ENCODE results near the gene SRRM3.
"Not testable (repeated sequence)": the region's sequence is repeated elsewhere in the genome, so short reads cannot be mapped to it uniquely, and the experiment has no call there.

SRRM3 gene

DNA sequence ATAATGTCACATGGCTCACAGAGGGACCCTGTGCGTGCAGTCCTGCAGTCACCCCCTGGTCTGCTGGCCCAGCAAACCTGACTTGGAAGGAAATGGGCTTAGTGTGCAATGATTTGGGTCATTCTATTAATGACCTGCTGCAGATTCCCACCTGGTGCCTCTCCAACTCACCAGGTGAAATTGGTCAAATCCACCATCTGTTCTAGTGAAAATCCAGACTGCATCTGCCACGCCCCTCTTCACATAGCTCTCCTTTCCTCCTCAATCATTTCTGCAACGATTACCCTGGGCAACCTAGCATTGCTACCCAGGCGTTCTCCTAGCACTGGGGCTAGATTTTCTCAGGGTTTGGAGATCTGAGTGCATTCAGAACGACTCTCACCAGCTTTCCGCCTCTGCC, 29.4 kb downstream of the SRRM3 start:
- Histone ChIP-seq H3K9me3 (ENCODE audit: control insufficient read depth, insufficient read depth, low read depth, low read length) (no peaks in the 10 kb centered on the region), H3K36me3 (ENCODE audit: control insufficient read depth, insufficient read depth, low read length) (no peaks in the 10 kb centered on the region), H3K9ac (ENCODE audit: low read length) (no peak overlapping the region), H3K27me3 (ENCODE audit: control insufficient read depth, insufficient read depth, low read length) (peaks cover 5% of the 10 kb centered on the region; the same call in 1 of the 2 replicates), H3K4me1 (ENCODE audit: control insufficient read depth, insufficient read depth, low read length) (peaks cover 28% of the 10 kb centered on the region), H3K27ac (ENCODE audit: low read depth, low read length) (no peak overlapping the region), H3K4me3 (ENCODE audit: low read depth, low read length) (no peak overlapping the region)

DNA sequence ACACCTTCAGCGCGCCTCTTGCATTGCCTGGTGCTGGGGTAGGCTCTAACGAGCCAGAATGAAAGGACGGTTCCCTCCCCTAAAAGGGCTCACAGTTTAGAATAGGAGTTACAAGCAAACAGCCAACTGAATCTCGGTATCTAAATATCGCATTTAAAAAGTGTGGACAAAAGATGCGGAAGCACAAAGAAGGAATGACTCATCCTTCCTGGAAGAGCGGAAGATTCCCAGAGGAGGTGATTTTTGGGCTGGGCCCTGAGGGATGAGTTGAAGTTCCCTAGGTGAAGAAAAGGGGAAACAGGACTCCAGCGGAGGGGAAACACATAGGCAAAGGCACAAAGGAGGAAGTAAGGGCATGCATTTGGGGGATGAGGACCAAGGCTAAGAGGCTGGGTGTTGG, 29.9 kb downstream of the SRRM3 start:
- Histone ChIP-seq H3K9me3 (ENCODE audit: control insufficient read depth, insufficient read depth, low read depth, low read length) (no peaks in the 10 kb centered on the region), H3K36me3 (ENCODE audit: control insufficient read depth, insufficient read depth, low read length) (no peaks in the 10 kb centered on the region), H3K27ac (ENCODE audit: low read depth, low read length) (no peak overlapping the region), H3K9ac (ENCODE audit: low read length) (no peak overlapping the region), H3K4me1 (ENCODE audit: control insufficient read depth, insufficient read depth, low read length) (peaks cover 31% of the 10 kb centered on the region), H3K4me3 (ENCODE audit: low read depth, low read length) (no peak overlapping the region), H3K27me3 (ENCODE audit: control insufficient read depth, insufficient read depth, low read length) (peaks cover 5% of the 10 kb centered on the region; the same call in 1 of the 2 replicates)

DNA sequence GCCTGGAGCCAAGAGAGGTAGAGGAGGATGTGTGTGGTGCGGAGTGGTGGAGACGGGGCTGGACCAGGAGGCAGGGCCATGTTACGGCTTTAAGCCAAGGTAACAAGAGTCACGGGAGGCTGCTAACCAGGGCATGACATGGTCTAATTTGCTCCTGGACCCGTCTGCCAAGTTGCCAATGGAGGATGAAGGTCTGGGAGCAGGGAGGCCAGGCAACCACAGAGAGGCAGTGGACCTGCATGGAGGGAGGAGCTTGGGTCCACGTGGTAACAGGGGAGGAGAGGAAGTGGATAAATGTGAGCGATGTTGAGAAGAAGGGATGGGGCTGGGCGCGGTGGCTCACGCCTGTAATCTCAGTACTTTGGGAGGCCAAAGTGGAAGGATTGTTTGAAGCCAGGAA, 31.0 kb downstream of the SRRM3 start:
- Histone ChIP-seq H3K27me3 (ENCODE audit: control insufficient read depth, insufficient read depth, low read length) (peaks cover 5% of the 10 kb centered on the region; the same call in 1 of the 2 replicates), H3K9me3 (ENCODE audit: control insufficient read depth, insufficient read depth, low read depth, low read length) (no peaks in the 10 kb centered on the region), H3K9ac (ENCODE audit: low read length) (no peak overlapping the region), H3K4me1 (ENCODE audit: control insufficient read depth, insufficient read depth, low read length) (peaks cover 36% of the 10 kb centered on the region), H3K4me3 (ENCODE audit: low read depth, low read length) (no peak overlapping the region), H3K36me3 (ENCODE audit: control insufficient read depth, insufficient read depth, low read length) (no peaks in the 10 kb centered on the region), H3K27ac (ENCODE audit: low read depth, low read length) (no peak overlapping the region)

DNA sequence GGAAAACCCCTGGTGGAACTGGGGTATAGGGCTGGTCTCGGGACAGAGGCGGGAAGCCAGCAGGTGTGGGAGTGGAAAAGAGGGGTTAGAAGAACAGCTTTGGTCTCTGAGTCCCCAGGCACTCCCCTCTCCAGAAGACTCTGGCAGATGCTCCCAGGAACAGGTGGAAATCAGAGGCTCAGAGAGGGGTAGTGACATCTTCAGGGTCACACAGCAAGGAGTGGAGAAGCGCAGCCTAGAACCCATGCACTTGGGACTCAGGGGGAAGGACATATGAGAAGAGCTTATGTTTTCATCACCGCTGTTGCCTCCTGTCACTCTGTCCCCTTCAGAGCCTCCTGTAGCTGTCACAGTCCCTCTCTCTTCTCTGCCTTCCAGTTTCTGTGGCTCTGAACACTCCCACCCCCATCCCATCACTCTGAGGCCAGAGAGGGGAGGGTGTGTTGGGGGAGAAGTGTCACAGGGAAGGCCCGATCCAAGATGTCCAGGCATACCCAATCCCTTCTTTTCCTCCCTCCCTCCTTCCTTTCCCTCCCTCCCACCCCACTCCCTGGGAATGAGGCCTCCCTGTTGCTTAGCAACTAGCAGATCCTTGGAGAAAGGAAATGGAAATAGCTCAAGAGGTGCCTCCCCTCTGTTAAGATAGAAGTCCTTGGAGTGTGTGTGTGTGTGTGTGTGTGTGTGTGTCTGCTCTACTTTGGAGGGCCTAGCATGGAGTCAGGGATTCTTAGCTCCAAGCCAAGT, 32.0 kb downstream of the SRRM3 start:
- Histone ChIP-seq H3K4me3 (ENCODE audit: low read depth, low read length) (peak overlapping the region; percentile 17; the same call in 1 of the 2 replicates), H3K27ac (ENCODE audit: low read depth, low read length) (no peak overlapping the region), H3K27me3 (ENCODE audit: control insufficient read depth, insufficient read depth, low read length) (peaks cover 5% of the 10 kb centered on the region; the same call in 1 of the 2 replicates), H3K36me3 (ENCODE audit: control insufficient read depth, insufficient read depth, low read length) (no peaks in the 10 kb centered on the region), H3K9me3 (ENCODE audit: control insufficient read depth, insufficient read depth, low read depth, low read length) (no peaks in the 10 kb centered on the region), H3K4me1 (ENCODE audit: control insufficient read depth, insufficient read depth, low read length) (peaks cover 44% of the 10 kb centered on the region), H3K9ac (ENCODE audit: low read length) (no peak overlapping the region)

DNA sequence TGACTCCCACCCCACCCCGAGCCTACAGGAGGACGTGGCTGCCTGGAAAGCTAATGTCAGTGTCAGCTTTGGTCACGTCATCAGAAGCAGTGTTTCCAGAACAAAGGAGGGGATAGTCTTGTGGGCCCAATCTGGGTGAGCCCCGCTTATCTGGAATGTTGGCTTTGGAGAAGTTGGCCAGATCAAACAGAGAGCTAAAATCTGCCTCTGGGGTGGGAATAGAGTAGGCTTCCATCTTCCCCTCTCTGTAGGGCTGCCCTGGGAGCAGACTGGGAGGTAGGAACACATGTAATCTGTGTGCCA, 32.5 kb downstream of the SRRM3 start:
- no peaks in the 10 kb centered on the region for H3K36me3 ChIP-seq (ENCODE audit: control insufficient read depth, insufficient read depth, low read length)
- H3K27ac ChIP-seq (ENCODE audit: low read depth, low read length) = no peak overlapping the region
- H3K4me1 ChIP-seq (ENCODE audit: control insufficient read depth, insufficient read depth, low read length) = peaks cover 44% of the 10 kb centered on the region
- H3K27me3 ChIP-seq (ENCODE audit: control insufficient read depth, insufficient read depth, low read length) = peaks cover 5% of the 10 kb centered on the region; the same call in 1 of the 2 replicates
- no peak overlapping the region for H3K9ac ChIP-seq (ENCODE audit: low read length)
- H3K9me3 ChIP-seq (ENCODE audit: control insufficient read depth, insufficient read depth, low read depth, low read length) = no peaks in the 10 kb centered on the region
- peak overlapping the region; percentile 17; the same call in 1 of the 2 replicates for H3K4me3 ChIP-seq (ENCODE audit: low read depth, low read length)

DNA sequence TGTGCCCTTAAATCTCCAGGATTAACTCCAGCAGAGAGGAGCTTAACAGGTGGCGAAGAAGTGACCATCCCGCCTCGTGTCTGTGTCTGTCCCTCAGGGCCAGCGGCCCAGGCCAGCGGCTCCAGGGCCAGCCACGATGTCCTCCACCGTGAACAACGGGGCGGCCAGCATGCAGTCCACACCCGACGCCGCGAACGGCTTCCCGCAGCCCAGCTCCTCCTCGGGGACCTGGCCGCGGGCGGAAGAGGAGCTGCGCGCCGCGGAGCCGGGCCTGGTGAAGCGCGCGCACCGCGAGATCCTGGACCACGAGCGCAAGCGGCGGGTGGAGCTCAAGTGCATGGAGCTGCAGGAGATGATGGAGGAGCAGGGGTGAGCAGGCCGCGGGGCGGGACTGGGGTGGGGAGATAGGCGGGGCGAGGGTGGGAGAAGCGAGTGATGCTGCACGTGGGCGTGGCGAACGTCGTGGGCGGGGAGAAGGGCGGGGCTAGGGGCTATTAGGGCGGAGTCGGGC, 33.3 kb downstream of the SRRM3 start:
- H3K36me3 ChIP-seq (ENCODE audit: control insufficient read depth, insufficient read depth, low read length) = no peaks in the 10 kb centered on the region
- H3K4me3 ChIP-seq (ENCODE audit: low read depth, low read length) = peak overlapping the region; percentile 60

DNA sequence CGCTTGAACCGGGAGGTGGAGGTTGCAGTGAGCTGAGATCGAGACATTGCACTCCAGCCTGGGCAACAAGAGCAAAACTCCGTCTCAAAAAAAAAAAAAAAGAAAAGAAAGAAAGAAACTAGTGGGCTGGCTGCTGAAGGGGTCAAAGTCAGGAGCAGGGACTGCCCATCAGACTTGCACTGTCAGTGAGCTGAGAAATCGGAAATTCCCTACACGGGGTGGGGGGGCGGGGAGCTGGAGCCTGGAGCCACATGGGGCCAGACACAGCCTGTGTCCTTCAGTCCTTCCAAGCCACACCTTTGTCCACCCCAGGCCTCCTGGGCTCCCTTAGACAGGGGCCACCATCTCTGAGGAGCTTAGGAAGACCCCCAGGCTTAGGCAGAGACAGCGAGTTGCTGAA, 34.5 kb downstream of the SRRM3 start:
- no peaks in the 10 kb centered on the region for H3K36me3 ChIP-seq (ENCODE audit: control insufficient read depth, insufficient read depth, low read length)
- peaks cover 5% of the 10 kb centered on the region; the same call in 1 of the 2 replicates for H3K27me3 ChIP-seq (ENCODE audit: control insufficient read depth, insufficient read depth, low read length)
- H3K4me3 ChIP-seq (ENCODE audit: low read depth, low read length) = no peak overlapping the region
- H3K4me1 ChIP-seq (ENCODE audit: control insufficient read depth, insufficient read depth, low read length) = peaks cover 42% of the 10 kb centered on the region
- no peak overlapping the region for H3K9ac ChIP-seq (ENCODE audit: low read length)
- no peak overlapping the region for H3K27ac ChIP-seq (ENCODE audit: low read depth, low read length)
- H3K9me3 ChIP-seq (ENCODE audit: control insufficient read depth, insufficient read depth, low read depth, low read length) = no peaks in the 10 kb centered on the region

More for the DNA sequence above, 33.3 kb downstream of the SRRM3 start:
- Histone ChIP-seq H3K9ac (ENCODE audit: low read length) (peak overlapping the region; percentile 14), H3K27me3 (ENCODE audit: control insufficient read depth, insufficient read depth, low read length) (peaks cover 5% of the 10 kb centered on the region; the same call in 1 of the 2 replicates), H3K27ac (ENCODE audit: low read depth, low read length) (no peak overlapping the region), H3K9me3 (ENCODE audit: control insufficient read depth, insufficient read depth, low read depth, low read length) (no peaks in the 10 kb centered on the region), H3K4me1 (ENCODE audit: control insufficient read depth, insufficient read depth, low read length) (peaks cover 44% of the 10 kb centered on the region)

DNA sequence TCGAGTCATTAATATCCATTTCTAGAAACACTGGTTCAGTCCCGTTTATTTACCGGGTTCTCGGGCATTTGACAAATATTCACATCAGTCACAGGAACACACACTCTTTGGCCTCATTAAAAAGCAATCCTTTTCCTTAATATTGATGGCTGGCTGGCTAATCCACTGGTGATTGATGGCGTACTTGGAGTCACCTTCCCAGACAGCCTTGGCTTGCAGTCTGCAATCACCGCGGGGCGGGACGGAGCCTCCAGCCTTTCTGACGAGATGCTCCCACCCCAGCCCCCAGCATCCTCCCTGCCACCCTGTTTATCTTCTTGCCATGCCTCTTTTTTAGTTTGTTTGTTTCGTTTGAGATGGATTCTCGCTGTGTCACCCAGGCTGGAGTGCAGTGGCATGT, 36.6 kb downstream of the SRRM3 start:
- H3K4me1 ChIP-seq (ENCODE audit: control insufficient read depth, insufficient read depth, low read length) = peaks cover 30% of the 10 kb centered on the region
- no peak overlapping the region for H3K4me3 ChIP-seq (ENCODE audit: low read depth, low read length)
- no peaks in the 10 kb centered on the region for H3K27me3 ChIP-seq (ENCODE audit: control insufficient read depth, insufficient read depth, low read length)
- no peaks in the 10 kb centered on the region for H3K36me3 ChIP-seq (ENCODE audit: control insufficient read depth, insufficient read depth, low read length)
- no peak overlapping the region for H3K27ac ChIP-seq (ENCODE audit: low read depth, low read length)
- H3K9me3 ChIP-seq (ENCODE audit: control insufficient read depth, insufficient read depth, low read depth, low read length) = 0 out of 2 replicates have a peak, but pooled peaks cover 10% of the 10 kb centered on the region
- no peak overlapping the region for H3K9ac ChIP-seq (ENCODE audit: low read length)

DNA sequence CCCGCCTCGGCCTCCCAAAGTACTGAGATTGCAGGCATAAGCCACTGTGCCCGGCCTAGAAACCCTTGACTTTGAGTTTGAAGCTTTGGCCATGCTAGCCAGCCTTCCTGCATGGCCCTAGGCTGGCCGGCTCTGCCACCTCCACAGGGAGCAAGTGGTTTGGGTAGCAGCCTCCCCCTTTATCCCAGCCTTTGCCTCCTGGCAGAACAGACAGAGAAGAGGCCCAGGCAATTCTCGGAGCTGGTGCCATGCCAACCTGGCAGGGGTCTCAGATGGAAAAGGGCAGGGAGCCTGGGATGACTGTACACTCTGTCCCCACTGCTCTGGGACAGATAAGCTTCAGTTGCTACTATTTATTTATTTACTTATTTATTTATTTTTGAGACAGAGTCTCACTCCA, 39.4 kb downstream of the SRRM3 start:
- peaks cover 23% of the 10 kb centered on the region for H3K4me1 ChIP-seq (ENCODE audit: control insufficient read depth, insufficient read depth, low read length)
- H3K4me3 ChIP-seq (ENCODE audit: low read depth, low read length) = no peak overlapping the region
- no peak overlapping the region for H3K27ac ChIP-seq (ENCODE audit: low read depth, low read length)
- H3K9me3 ChIP-seq (ENCODE audit: control insufficient read depth, insufficient read depth, low read depth, low read length) = 0 out of 2 replicates have a peak, but pooled peaks cover 10% of the 10 kb centered on the region
- H3K9ac ChIP-seq (ENCODE audit: low read length) = no peak overlapping the region
- no peaks in the 10 kb centered on the region for H3K27me3 ChIP-seq (ENCODE audit: control insufficient read depth, insufficient read depth, low read length)
- H3K36me3 ChIP-seq (ENCODE audit: control insufficient read depth, insufficient read depth, low read length) = no peaks in the 10 kb centered on the region

DNA sequence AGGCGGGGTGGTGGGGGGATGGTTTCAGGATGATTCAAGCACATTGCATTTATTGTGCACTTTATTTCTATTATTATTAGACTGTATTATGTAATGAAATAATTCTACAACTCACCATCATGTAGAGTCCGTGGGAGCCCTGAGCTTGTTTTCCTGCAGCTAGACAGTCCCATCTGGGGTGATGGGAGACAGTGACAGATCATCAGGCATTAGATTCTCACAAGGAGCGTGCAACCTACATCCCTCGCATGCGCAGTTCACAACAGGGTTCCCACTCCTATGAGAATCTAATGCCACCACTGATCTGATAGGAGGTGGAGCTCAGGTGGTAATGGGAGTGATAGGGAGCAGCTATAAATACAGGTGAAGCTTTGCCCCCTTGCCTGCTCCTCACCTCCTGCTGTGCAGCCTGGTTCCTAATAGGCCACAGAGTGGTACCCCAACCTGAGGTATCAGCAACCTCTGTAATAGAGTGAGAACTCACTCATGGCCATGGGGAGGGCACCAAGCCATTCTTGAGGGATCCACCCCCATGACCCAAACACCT, 40.9 kb downstream of the SRRM3 start:
- not testable (repeated sequence) for H3K9ac ChIP-seq (ENCODE audit: low read length); H3K4me3 ChIP-seq (ENCODE audit: low read depth, low read length); H3K9me3 ChIP-seq (ENCODE audit: control insufficient read depth, insufficient read depth, low read depth, low read length); H3K27me3 ChIP-seq (ENCODE audit: control insufficient read depth, insufficient read depth, low read length); H3K27ac ChIP-seq (ENCODE audit: low read depth, low read length); H3K36me3 ChIP-seq (ENCODE audit: control insufficient read depth, insufficient read depth, low read length)
- H3K4me1 ChIP-seq (ENCODE audit: control insufficient read depth, insufficient read depth, low read length) = peaks cover 16% of the 10 kb centered on the region

DNA sequence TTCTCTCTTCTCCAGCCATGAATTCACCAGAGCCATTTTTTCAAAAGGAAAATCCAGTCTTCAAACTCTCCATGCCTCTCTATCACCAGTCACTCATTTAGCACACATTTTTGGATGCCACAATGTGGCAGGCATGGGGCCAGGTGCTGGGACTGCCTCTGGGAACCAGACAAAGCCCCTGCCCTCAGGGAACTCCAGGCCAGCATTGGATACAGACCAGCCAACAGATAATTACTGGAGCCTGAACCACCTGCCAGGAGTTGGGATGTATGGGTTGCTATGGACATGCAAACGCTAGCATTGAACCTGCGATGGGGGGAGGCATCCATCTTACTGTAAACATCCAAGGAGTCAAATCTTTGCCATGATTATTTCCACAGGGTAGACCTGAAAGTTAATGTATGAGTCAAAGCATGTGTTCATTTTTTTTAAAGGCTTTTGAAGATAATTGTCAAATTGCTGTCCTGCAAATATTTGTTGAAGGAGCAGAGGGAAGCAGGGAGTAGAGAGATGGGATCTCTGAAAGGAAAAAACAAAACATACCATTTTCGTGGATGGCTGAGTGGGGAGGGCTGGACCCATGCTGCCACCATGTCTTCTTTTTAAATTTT, 43.2 kb downstream of the SRRM3 start:
- Histone ChIP-seq H3K4me3 (ENCODE audit: low read depth, low read length) (no peak overlapping the region), H3K27ac (ENCODE audit: low read depth, low read length) (no peak overlapping the region), H3K9me3 (ENCODE audit: control insufficient read depth, insufficient read depth, low read depth, low read length) (0 out of 2 replicates have a peak, but pooled peaks cover 10% of the 10 kb centered on the region), H3K27me3 (ENCODE audit: control insufficient read depth, insufficient read depth, low read length) (no peaks in the 10 kb centered on the region), H3K9ac (ENCODE audit: low read length) (no peak overlapping the region), H3K4me1 (ENCODE audit: control insufficient read depth, insufficient read depth, low read length) (peaks cover 7% of the 10 kb centered on the region; the same call in 1 of the 2 replicates), H3K36me3 (ENCODE audit: control insufficient read depth, insufficient read depth, low read length) (no peaks in the 10 kb centered on the region)
